ENCODE measurements around the gene SRP72.

GRCh38 chr4:56425518-56425917 is 41.9 kb upstream of the SRP72 start:
- TF ChIP-seq, protein P1, sequence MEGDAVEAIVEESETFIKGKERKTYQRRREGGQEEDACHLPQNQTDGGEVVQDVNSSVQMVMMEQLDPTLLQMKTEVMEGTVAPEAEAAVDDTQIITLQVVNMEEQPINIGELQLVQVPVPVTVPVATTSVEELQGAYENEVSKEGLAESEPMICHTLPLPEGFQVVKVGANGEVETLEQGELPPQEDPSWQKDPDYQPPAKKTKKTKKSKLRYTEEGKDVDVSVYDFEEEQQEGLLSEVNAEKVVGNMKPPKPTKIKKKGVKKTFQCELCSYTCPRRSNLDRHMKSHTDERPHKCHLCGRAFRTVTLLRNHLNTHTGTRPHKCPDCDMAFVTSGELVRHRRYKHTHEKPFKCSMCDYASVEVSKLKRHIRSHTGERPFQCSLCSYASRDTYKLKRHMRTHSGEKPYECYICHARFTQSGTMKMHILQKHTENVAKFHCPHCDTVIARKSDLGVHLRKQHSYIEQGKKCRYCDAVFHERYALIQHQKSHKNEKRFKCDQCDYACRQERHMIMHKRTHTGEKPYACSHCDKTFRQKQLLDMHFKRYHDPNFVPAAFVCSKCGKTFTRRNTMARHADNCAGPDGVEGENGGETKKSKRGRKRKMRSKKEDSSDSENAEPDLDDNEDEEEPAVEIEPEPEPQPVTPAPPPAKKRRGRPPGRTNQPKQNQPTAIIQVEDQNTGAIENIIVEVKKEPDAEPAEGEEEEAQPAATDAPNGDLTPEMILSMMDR (IDR thresholded peaks at IDR 0.05), result no peak
- TF ChIP-seq POLR2A (IDR thresholded peaks at IDR 0.05), result no peak

Measured in right lobe of liver (tissue), 4 donors.